ENCODE measurements around the gene DOCK10.

DNA sequence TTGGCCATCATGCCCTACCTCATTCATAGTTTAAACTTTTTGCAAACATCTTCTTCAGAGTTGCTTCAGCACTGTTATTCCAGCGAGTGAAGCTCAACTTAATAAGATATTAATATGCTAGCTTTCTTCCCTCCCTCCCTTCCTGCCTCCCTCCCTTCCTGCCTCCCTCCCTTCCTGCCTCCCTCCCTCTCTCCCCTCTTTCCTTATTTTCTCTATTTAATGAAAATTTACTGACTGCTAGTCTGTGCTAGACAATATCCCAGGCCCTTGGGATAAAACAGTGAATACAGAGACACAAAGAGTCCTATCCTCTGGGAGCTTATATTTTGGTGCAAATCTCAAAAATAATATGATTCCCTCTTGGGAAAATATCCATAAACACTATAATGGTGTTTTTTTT lies 42.9 kb downstream of the DOCK10 start:
- TF ChIP-seq, protein P1, sequence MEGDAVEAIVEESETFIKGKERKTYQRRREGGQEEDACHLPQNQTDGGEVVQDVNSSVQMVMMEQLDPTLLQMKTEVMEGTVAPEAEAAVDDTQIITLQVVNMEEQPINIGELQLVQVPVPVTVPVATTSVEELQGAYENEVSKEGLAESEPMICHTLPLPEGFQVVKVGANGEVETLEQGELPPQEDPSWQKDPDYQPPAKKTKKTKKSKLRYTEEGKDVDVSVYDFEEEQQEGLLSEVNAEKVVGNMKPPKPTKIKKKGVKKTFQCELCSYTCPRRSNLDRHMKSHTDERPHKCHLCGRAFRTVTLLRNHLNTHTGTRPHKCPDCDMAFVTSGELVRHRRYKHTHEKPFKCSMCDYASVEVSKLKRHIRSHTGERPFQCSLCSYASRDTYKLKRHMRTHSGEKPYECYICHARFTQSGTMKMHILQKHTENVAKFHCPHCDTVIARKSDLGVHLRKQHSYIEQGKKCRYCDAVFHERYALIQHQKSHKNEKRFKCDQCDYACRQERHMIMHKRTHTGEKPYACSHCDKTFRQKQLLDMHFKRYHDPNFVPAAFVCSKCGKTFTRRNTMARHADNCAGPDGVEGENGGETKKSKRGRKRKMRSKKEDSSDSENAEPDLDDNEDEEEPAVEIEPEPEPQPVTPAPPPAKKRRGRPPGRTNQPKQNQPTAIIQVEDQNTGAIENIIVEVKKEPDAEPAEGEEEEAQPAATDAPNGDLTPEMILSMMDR (IDR thresholded peaks at IDR 0.05), result no peak
- no peak for TF ChIP-seq POLR2A (IDR thresholded peaks at IDR 0.05)

Data from suprapubic skin (tissue), 3 donors.